Esophagus squamous epithelium (tissue), 5 donors: ENCODE results near the gene C14orf180. TPM values are rescaled to one million over a fixed set of nuclear protein-coding genes. Genes with fewer than 3 reads are reported as not detected.

Experiments
- DNase-seq: peaks from one replicate; lab custom pipeline; 2025; lab: John Stamatoyannopoulos, UW
- H3K27ac ChIP-seq, 4 donors: fragments of 200-600 bp; sonication (generic); one replicate each; pipeline ENCODE4 v1.5.1; 2016 to 2019; ENCODE audit warnings: mild to moderate bottlenecking in 1 of 4
- H3K27me3 ChIP-seq, 4 donors: fragments of 200-600 bp; sonication (generic); 1 replicate in 3 of 4; 2 replicates in 1 of 4; pipeline versions ENCODE4 v1.5.1 to v1.6.0; 2017 to 2021; ENCODE audit warnings: antibody characterized with exemption in 1 of 4
- H3K36me3 ChIP-seq, 3 donors: fragments of 200-600 bp; sonication (generic); one replicate each; pipeline ENCODE4 v1.5.1; 2016 to 2019
- H3K4me1 ChIP-seq, 3 donors: fragments of 200-600 bp; sonication (generic); one replicate each; pipeline ENCODE4 v1.5.1; 2017 to 2019
- H3K4me3 ChIP-seq, 4 donors: fragments of 200-600 bp; sonication (generic); 1 replicate in 3 of 4; 2 replicates in 1 of 4; pipeline ENCODE4 v1.5.1; 2016 to 2019; ENCODE audit warnings: mild to moderate bottlenecking in 2 of 4, moderate library complexity in 1 of 4
- H3K9me3 ChIP-seq, 3 donors: fragments of 200-600 bp; sonication (generic); one replicate each; pipeline ENCODE4 v1.5.1; 2016 to 2019
- POLR2A ChIP-seq, 4 donors: fragments of 450-650 bp; IDR thresholded peaks; one replicate each; pipeline ENCODE4 v1.6.1; 2017; ENCODE audit warnings: antibody characterized with exemption in 4 of 4, mild to moderate bottlenecking in 4 of 4, moderate library complexity in 3 of 4
- WGBS, 2 donors: methylation state at CpG; one replicate each; pipeline ENCODE4 v1.1.5; 2018; 5-methylcytosine and 5-hydroxymethylcytosine counted together
- intact Hi-C: fragments of 100-400 bp; cut with DNase I; formaldehyde crosslinking; loops from one replicate; pipeline ENCODE4 v1.15.0; 2022
- total RNA-seq, 4 donors: library from RNA; depleted of rRNA; stranded (reverse); fragments of >200 nt; gene quantifications; one replicate each; pipeline ENCODE4 v1.1.0, GENCODE V29; 2016
- TF ChIP-seq, protein P1 (sequence below), 6 experiments: fragments of 450-650 bp in 4 of 6; fragments of 200-600 bp in 2 of 6; sonication (generic) in 2 of 6; IDR thresholded peaks; one replicate each; pipeline ENCODE4 v1.5.1; 2016 to 2019; ENCODE audit warnings: antibody characterized with exemption in 6 of 6, mild to moderate bottlenecking in 4 of 6, moderate library complexity in 4 of 6
- donor health status: DM: yes; HTN: yes; CAD: no.

C14orf180 gene
- total RNA-seq, 4 donors from 2014 or later = not detected

DNA sequence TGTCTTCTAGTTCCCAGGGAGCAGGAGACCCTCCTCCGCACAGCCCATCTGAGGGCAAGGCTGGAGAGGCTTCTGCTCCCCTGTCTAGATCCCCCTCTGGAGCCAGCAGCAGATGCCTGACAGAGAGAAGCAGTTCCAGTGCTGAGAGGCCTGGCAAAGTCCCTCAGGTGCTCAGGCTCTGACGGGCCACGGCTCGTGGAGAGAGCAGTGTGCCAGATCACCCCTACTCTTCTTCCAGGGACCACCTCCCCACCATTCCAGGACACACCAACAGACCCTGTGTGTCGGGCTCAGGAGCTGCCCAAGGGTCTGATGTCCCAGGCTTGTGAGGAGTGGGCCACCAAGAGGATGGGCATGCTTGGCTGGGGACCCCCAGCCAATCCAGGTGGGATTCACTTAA lies 22.5 kb upstream of the C14orf180 start:
- DNase-seq = no peak
- no peaks in the 10 kb centered on the region for H3K9me3 ChIP-seq
- intact Hi-C loops = no loop called here
- no CpG with 5 or more reads among the region's 5 CpGs for WGBS, 2 donors
- TF ChIP-seq POLR2A (IDR thresholded peaks at IDR 0.05) = no peak
- TF ChIP-seq, protein P1, sequence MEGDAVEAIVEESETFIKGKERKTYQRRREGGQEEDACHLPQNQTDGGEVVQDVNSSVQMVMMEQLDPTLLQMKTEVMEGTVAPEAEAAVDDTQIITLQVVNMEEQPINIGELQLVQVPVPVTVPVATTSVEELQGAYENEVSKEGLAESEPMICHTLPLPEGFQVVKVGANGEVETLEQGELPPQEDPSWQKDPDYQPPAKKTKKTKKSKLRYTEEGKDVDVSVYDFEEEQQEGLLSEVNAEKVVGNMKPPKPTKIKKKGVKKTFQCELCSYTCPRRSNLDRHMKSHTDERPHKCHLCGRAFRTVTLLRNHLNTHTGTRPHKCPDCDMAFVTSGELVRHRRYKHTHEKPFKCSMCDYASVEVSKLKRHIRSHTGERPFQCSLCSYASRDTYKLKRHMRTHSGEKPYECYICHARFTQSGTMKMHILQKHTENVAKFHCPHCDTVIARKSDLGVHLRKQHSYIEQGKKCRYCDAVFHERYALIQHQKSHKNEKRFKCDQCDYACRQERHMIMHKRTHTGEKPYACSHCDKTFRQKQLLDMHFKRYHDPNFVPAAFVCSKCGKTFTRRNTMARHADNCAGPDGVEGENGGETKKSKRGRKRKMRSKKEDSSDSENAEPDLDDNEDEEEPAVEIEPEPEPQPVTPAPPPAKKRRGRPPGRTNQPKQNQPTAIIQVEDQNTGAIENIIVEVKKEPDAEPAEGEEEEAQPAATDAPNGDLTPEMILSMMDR (IDR thresholded peaks at IDR 0.05) = no peak
- no peak overlapping the region for H3K27ac ChIP-seq
- H3K27me3 ChIP-seq = peaks cover 0 to 94% (median 0%) of the 10 kb centered on the region in 4 donors
- H3K36me3 ChIP-seq = no peaks in the 10 kb centered on the region
- H3K4me3 ChIP-seq = no peak overlapping the region
- H3K4me1 ChIP-seq = no peaks in the 10 kb centered on the region

DNA sequence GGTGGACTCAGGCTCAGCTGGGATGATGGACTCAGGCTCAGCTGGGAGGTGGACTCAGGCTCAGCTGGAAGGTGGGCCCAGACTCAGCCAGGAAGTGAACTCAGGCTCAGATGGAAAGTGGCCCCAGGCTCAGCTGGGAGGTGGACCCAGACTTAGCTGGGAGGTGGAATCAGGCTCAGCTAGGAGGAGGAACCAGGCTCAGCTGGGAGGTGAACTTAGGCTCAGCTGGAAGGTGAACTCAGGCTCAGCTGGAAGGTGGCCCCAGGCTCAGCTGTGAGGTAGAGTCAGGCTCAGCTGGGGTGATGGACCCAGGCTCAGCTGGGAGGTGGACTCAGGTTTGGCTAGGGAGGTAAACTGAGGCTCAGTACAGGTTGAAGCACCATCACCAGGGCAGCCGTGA lies 21.8 kb upstream of the C14orf180 start:
- WGBS, 2 donors = 67 to 71% methylated on average over 1 of the region's 1 CpG
- DNase-seq = no peak

DNA sequence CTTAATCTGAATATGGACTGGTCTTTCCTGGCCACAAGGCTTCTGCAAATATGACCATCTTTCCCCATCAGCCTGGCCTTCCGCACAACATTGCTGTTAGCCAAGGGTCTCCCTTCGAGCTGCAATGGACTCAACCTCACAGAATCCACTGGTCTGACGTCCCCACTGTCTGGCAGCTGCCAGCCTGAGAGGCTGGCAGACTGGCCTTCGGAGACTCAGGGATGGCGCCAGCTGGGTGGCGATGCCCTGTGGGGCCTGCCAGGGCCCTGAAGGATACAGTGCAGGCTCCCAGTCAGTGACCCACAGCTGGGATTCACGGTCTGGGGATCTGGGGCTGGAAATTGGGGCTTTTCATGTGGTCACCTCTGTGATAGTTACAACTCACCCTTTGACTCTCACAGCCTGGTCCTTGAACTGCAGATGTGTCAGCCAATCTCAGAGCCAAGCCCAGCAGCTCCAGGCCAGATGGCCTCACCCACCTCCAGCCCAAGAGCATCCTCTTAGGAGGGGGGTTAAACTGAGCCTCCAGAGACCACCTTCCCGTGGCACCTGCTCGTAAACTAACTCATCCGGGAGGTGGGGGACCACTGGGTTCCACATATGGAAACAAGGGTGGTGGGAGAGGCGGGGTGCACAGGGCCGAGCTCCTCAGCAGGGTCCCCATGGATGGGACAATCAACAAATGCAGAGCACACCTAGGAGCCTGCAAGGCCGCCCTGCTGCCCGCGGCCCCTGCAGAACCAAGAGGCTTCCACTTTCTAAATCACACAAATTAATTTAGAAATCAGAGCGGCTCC lies 21.1 kb upstream of the C14orf180 start:
- no peak for DNase-seq
- peaks cover 0 to 95% (median 0%) of the 10 kb centered on the region in 4 donors for H3K27me3 ChIP-seq
- H3K4me1 ChIP-seq = peaks cover 0 to under 1% (median 0%) of the 10 kb centered on the region in 3 donors
- intact Hi-C loops = no loop called here
- H3K9me3 ChIP-seq = no peaks in the 10 kb centered on the region
- no peak for TF ChIP-seq POLR2A (IDR thresholded peaks at IDR 0.05)
- TF ChIP-seq, protein P1 (IDR thresholded peaks at IDR 0.05) = no peak
- no peak overlapping the region for H3K27ac ChIP-seq
- no peak overlapping the region for H3K4me3 ChIP-seq
- WGBS, 2 donors = 73 to 92% methylated on average over 7 to 11 of the region's 16 CpGs
- no peaks in the 10 kb centered on the region for H3K36me3 ChIP-seq

More for the DNA sequence above, 21.8 kb upstream of the C14orf180 start:
- no peaks in the 10 kb centered on the region for H3K4me1 ChIP-seq
- H3K27ac ChIP-seq = no peak overlapping the region
- intact Hi-C loops = no loop called here
- TF ChIP-seq, protein P1 (IDR thresholded peaks at IDR 0.05) = no peak
- no peak for TF ChIP-seq POLR2A (IDR thresholded peaks at IDR 0.05)
- H3K4me3 ChIP-seq = no peak overlapping the region
- no peaks in the 10 kb centered on the region for H3K36me3 ChIP-seq
- H3K9me3 ChIP-seq = no peaks in the 10 kb centered on the region
- peaks cover 0 to 95% (median 0%) of the 10 kb centered on the region in 4 donors for H3K27me3 ChIP-seq

DNA sequence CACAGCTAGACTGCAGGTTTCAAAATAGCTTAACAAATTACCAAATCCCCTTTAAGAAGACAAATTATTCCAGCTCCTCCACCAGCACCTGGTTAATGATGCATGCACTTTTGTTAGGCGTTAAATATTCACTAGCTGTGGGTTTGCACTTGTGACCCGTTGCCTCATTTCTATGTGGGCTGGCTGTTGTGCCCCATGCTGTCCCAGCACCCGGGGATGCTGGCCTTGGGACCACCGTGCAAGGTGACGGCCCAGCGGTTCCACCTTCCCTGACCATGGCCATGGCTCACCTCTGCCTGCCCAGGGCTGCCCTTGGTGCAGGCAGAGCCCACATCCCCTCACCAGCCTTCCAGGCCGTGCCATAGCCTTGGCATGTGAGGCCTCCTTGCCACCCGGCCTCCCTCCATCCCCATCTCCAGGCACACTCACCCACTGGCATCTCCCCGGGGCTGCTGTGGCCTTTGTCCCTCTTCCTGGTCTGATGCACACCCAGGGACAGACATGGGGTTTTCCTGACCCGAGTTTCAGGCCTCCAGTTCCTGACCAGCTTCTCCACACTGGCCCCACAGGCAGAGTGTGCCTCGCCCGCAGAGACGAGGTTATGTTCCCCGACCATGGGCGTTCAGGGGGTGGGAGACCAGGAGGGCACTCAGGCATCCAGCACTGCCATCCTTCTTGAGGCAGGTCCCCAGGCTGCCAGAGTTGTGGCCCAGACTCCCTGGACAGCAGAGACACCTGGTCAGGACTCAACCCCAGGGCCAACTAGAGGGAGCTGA lies 20.3 kb upstream of the C14orf180 start:
- Histone ChIP-seq H3K27me3 (peaks cover 0 to 95% (median 0%) of the 10 kb centered on the region in 4 donors), H3K4me3 (no peak overlapping the region), H3K36me3 (no peaks in the 10 kb centered on the region), H3K4me1 (peaks cover 7 to 8% (median 8%) of the 10 kb centered on the region in 3 donors), H3K9me3 (no peaks in the 10 kb centered on the region), H3K27ac (no peak overlapping the region)
- no peak for DNase-seq
- intact Hi-C loops = no loop called here
- TF ChIP-seq, protein P1 (IDR thresholded peaks at IDR 0.05) = no peak
- no peak for TF ChIP-seq POLR2A (IDR thresholded peaks at IDR 0.05)
- WGBS, 2 donors = 64 to 74% methylated on average over 5 to 6 of the region's 15 CpGs
